GM19395 (cell line): ENCODE data around the gene CABP2.
"Not testable (repeated sequence)": the region's sequence is repeated elsewhere in the genome, so short reads cannot be mapped to it uniquely, and the experiment has no call there.

Experiments
- ATAC-seq: cut with Tn5 transposase; IDR thresholded peaks from one replicate; pipeline ENCODE4 v1.9.1; 2021; ENCODE audit warnings: mild to moderate bottlenecking, moderate library complexity; ENCODE audit not compliant: unreplicated experiment

CABP2 gene

DNA sequence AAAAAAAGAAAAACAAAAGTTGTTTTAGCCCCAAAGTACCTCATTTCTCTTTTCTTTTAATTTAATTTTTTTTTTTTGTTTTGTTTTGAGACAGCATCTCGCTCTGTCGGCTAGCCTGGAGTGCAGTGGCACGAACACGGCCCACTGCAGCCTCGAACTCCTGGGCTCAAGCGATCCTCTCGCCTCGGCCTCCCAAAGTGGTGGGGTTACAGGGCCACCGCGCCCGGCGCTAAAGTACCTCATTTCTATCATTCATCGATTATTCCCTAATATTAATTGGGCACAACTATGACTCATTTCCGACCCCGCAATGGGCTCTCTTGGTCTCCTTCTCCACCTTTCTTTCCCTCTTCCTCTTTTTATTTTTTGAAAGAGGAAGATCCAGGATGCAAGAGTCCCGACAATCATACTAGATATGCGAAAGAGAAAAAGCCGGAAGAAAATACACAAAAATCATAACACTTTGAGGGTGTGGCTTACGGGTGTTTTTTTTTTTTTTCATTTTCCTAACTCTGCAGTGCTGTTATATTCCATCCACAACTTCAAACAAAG lies 40.9 kb downstream of the CABP2 start:
- peak; percentile 1 for ATAC-seq

GRCh38 chr11:67477344-67478050 lies 45.7 kb downstream of the CABP2 start:
- not testable (repeated sequence) for ATAC-seq

DNA sequence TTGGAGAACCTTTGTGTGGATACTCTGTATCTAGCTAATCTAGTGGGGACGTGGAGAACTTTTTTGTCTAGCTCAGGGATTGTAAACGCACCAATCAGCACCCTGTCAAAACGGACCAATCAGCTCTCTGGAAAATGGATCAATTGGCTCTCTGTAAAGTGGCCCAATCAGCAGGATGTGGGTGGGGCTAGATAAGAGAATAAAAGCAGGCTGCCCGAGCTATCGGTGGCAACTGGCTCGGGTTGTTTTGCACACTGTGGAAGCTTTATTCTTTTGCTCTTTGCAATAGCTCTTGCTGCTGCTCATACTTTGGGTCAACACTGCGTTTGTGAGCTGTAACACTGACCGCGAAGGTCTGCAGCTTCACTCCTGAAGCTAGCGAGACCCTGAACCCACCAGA lies 46.6 kb downstream of the CABP2 start:
- not testable (repeated sequence) for ATAC-seq

DNA sequence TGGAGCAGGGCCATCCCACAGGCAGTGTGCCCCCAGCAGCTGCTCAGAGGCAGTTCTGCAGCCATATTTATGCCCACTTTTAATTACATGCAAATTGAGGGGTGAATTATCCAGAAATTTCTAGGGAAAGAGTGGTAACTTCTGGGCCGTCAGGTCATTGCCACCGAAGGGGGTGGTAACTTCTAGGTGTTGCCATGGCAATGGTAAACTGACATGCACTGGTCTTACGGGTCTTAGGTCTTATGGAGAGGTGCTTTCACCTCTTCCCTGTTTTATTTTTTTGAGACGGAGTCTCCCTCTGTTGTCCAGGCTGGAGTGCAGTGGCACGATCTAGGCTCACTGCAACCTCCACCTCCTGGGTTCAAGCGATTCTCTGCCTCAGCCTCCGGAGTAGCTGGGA lies 50.4 kb downstream of the CABP2 start:
- no peak for ATAC-seq

DNA sequence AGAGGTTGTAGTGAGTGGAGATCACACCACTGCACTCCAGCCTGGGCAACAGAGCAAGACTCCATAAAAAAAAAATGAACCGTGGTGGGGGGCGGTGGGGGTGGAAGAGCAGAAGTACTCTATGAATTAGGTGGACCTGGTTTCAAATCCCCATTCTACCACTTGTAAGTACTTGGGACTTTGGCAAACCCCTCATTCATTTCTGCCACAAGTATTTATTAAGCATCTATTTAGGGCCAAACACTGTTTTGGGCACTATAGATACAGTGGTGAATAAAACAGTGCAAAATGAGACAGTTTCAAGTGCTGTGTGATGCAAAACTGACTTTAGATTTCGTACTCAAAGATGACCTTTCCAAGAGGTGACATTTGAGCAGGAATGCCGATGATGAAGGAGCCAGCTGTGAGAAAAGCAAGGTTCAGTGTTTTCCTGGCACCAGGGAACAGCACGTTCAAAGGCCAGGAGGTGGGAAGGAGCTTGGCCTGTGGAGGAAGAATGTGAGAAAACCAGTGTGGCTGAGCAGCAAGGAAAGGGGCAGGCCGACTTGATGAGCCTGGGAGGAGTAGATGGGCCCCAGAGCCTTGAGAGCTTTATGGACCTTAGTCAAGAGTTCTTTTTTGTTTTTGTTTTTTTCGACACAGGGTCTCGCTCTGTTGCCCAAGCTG lies 52.8 kb downstream of the CABP2 start:
- no peak for ATAC-seq

DNA sequence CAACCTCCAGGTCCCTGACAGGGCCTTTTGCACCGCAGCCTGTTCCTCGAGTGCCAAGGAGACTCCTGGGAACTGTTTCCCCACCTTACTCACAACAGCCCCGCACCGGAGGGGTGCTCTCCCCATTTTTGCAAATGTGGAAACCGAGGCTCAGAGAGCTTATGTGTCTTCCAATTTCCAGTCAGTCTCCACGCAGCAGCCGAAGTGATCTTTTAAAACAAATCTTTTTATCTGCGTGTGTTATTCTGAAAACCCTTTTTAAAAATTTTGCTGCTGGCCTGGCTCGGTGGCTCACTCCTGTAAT lies 53.8 kb downstream of the CABP2 start:
- ATAC-seq: no peak
